Epithelial cell of esophagus (primary cell): ENCODE results near the gene CAMKMT.

Source experiments
- DNase-seq: peaks from one replicate; pipeline ENCODE4 v3.0.0; 2010; ENCODE audit warnings: low read depth
- H3K4me3 ChIP-seq: 2 replicates; pipeline ENCODE4 v1.5.1; 2011; ENCODE audit warnings: mild to moderate bottlenecking, low read length, control low read depth
- TF ChIP-seq, protein P1 (sequence below): IDR thresholded peaks from 2 replicates; pipeline ENCODE4 v1.5.1; 2011; ENCODE audit warnings: low read depth, mild to moderate bottlenecking, low read length, control low read depth, inconsistent platforms; ENCODE audit not compliant: insufficient read depth; ENCODE audit errors: missing control alignments

The CAMKMT gene

GRCh38 chr2:44810892-44811530 is 449.3 kb downstream of the CAMKMT start:
- H3K4me3 ChIP-seq = no peak overlapping the region
- TF ChIP-seq, protein P1, sequence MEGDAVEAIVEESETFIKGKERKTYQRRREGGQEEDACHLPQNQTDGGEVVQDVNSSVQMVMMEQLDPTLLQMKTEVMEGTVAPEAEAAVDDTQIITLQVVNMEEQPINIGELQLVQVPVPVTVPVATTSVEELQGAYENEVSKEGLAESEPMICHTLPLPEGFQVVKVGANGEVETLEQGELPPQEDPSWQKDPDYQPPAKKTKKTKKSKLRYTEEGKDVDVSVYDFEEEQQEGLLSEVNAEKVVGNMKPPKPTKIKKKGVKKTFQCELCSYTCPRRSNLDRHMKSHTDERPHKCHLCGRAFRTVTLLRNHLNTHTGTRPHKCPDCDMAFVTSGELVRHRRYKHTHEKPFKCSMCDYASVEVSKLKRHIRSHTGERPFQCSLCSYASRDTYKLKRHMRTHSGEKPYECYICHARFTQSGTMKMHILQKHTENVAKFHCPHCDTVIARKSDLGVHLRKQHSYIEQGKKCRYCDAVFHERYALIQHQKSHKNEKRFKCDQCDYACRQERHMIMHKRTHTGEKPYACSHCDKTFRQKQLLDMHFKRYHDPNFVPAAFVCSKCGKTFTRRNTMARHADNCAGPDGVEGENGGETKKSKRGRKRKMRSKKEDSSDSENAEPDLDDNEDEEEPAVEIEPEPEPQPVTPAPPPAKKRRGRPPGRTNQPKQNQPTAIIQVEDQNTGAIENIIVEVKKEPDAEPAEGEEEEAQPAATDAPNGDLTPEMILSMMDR = no peak

GRCh38 chr2:44813165-44813564 is 451.4 kb downstream of the CAMKMT start:
- no peak for DNase-seq
- TF ChIP-seq, protein P1 = no peak

More at GRCh38 chr2:44810892-44811530, 449.3 kb downstream of the CAMKMT start:
- DNase-seq = no peak

GRCh38 chr2:44813658-44814057 is 451.9 kb downstream of the CAMKMT start:
- DNase-seq = no peak
- H3K4me3 ChIP-seq = no peak overlapping the region
- TF ChIP-seq, protein P1 = no peak

More at GRCh38 chr2:44813165-44813564, 451.4 kb downstream of the CAMKMT start:
- H3K4me3 ChIP-seq = no peak overlapping the region

- H3K4me3 ChIP-seq = no peak overlapping the region
- no peak for DNase-seq
- TF ChIP-seq, protein P1 = no peak
Observed at GRCh38 chr2:44817256-44817655, 455.5 kb downstream of the CAMKMT start.

DNA sequence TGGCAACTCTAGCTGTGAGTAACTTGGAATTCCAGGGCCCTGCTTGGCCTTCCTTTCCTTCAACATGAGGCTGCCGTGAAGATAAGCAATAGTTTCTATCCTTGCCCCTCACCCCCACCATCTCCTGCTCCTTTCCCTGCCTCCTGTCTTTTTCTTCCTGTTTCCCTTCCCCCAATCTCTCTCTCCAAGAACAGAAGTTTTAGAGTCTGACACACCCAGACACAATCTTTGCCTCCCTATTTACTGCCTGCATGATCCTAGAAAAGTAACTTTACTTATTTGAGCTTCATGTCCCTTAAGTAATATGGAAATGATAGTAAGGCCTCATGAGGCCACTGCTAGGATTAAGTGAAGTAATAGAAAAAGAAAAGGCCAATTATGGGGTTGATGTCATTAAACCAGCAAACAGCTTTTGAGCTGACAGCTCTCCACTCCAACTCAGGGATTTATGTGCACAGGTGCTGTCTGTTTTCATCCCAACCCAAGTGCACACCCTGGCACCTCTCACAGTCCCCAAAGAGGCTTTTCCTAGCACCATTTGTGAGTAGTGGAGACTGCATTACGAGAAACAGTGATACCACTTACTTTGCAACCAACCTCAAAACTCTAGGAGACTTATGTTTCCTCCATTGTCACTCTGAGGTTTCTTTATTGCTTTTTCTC is 456.1 kb downstream of the CAMKMT start:
- TF ChIP-seq, protein P1 = no peak
- no peak overlapping the region for H3K4me3 ChIP-seq
- DNase-seq = no peak

DNA sequence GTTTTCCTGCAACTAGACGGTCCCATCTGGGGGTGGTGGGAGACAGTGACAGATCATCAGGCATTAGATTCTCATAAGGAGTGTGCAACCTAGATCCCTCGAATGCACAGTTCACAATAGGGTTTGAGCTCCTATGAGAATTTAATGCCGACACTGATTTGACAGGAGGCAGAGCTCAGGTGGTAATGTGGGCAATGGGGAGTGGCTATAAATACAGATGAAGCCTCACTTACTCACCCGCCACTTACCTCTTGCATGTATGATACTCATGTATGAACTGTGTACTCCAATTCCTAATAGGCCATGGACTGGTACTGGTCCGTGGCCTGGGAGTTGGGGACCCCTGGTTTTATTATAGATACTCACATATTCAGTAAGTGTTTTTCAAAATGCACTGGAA is 457.3 kb downstream of the CAMKMT start:
- DNase-seq = no peak
- no peak overlapping the region for H3K4me3 ChIP-seq
- TF ChIP-seq, protein P1 = no peak
